Nephron progenitor cell (in vitro differentiated cells): Measurements from ENCODE around the gene PHRF1.

ENCODE experiments used
- DNase-seq: peaks from one replicate; pipeline ENCODE4 v3.0.0; 2021
- H3K27ac Mint-ChIP-seq: 2 replicates; pipeline ENCODE4 v1.8.0; 2021; ENCODE audit warnings: mild to moderate bottlenecking, moderate library complexity, mixed read lengths
- H3K27me3 Mint-ChIP-seq: 2 replicates; pipeline ENCODE4 v1.8.0; 2021; ENCODE audit warnings: mild to moderate bottlenecking, low read depth, mixed read lengths; ENCODE audit not compliant: poor library complexity
- H3K36me3 Mint-ChIP-seq: 2 replicates; pipeline ENCODE4 v1.8.0; 2021; ENCODE audit warnings: low read depth, mixed read lengths
- H3K4me1 Mint-ChIP-seq: 2 replicates; pipeline ENCODE4 v1.8.0; 2021; ENCODE audit warnings: mixed read lengths
- H3K4me3 Mint-ChIP-seq: 2 replicates; pipeline ENCODE4 v1.8.0; 2021; ENCODE audit warnings: mild to moderate bottlenecking, moderate library complexity, mixed read lengths
- H3K9me3 Mint-ChIP-seq: 2 replicates; pipeline ENCODE4 v1.8.0; 2021; ENCODE audit warnings: mild to moderate bottlenecking, moderate library complexity, mixed read lengths
- CTCF ChIP-seq: fragments of 200-600 bp; sonication (generic); IDR thresholded peaks from 2 replicates; pipeline ENCODE4 v1.5.0; 2021; ENCODE audit warnings: antibody characterized with exemption

Gene PHRF1

DNA sequence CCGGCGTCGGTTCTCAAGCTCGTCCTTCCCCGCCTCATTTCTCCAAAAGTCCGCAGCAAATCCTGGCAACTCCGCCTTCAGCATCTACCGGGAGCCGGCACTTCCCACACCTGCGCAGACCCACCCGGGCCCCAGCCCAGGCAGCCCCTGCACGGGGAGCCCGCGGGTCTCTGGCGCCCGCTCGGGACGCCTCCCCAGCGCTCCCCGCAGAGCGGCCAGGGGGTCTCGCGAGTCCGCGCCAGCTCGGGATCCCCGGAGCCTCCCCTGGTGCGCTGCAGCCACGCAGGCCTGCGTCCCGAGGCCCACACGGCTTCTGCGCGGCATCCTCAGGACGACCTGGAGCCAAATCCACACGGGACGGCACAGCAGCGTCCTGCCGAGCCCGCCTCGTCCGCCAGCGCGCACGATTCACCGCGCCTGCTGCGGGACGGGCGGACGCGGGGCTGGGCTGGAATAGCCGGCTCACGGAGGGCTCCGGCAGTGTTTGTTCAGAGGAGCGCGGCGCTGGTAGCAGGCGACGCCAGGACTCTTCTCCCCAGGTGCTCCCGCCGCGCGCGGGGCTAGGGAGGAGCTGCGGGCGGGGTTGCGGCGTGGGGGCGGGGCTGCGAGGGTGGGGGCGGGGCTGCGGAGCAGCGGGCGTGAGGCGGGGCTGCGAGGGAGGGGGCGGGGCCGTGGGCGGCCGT, 816 bp upstream of the PHRF1 start:
- peaks cover 64% of the 10 kb centered on the region for H3K4me1 Mint-ChIP-seq
- no peak overlapping the region for H3K27ac Mint-ChIP-seq
- no peaks in the 10 kb centered on the region for H3K36me3 Mint-ChIP-seq
- H3K27me3 Mint-ChIP-seq: peaks cover 4% of the 10 kb centered on the region
- no peaks in the 10 kb centered on the region for H3K9me3 Mint-ChIP-seq
- DNase-seq: peak; percentile 44
- TF ChIP-seq CTCF: no peak
- H3K4me3 Mint-ChIP-seq: peak overlapping the region; percentile 90

DNA sequence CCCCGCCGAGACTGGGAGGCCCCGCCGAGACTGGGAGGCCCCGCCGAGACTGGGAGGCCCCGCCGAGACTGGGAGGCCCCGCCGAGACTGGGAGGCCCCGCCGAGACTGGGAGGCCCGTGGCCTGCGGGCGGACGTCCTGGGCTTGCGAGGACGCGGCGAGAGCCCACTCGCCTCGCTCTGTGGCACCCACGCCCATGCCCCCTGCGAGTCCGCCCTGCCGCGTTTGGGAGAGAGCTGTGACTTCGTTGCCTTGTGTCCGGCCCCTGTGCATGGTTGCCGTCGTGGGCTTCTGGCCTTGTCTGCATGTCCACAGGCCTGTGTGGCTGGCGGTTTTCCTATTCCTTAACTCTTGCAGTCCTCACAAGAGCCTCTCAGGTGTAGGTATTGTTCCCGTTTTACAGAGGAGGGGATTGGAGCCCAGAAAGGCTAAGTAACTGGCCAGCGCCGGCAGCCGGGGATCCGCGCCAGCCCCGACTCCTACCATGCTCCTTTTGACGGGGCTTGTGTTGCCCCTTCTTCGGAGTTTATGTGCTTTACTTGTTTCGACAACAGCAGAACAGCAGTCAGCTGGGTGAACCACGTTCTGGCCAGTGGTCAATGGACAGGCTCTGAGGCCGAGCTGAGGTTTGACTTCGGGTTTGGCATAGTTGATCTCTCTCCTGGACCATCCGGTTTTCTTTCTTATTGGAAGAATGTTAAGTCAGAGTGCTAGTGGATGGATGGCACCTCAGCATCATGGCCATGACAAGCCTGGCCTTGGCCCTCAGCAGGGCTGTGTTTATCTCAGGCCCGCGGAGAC, 741 bp downstream of the PHRF1 start:
- Mint-ChIP-seq H3K4me3 (peak overlapping the region; percentile 90), H3K27ac (peak overlapping the region; percentile 88), H3K4me1 (peaks cover 60% of the 10 kb centered on the region), H3K27me3 (peaks cover 4% of the 10 kb centered on the region), H3K36me3 (peaks cover 9% of the 10 kb centered on the region), H3K9me3 (no peaks in the 10 kb centered on the region)
- DNase-seq: no peak
- TF ChIP-seq CTCF: no peak

- H3K9me3 Mint-ChIP-seq: no peaks in the 10 kb centered on the region
- DNase-seq: no peak
- H3K4me1 Mint-ChIP-seq: peaks cover 60% of the 10 kb centered on the region
- H3K36me3 Mint-ChIP-seq: peaks cover 11% of the 10 kb centered on the region
- no peak for TF ChIP-seq CTCF
- peak overlapping the region; percentile 90 for H3K4me3 Mint-ChIP-seq
- H3K27me3 Mint-ChIP-seq: peaks cover 4% of the 10 kb centered on the region
- peak overlapping the region; percentile 88 for H3K27ac Mint-ChIP-seq
These were observed 1.3 kb downstream of the PHRF1 start for GRCh38 chr11:577611-577894.

GRCh38 chr11:578276-579035, 2.2 kb downstream of the PHRF1 start:
- Mint-ChIP-seq H3K4me1 (peaks cover 55% of the 10 kb centered on the region), H3K9me3 (no peaks in the 10 kb centered on the region), H3K4me3 (peak overlapping the region; percentile 90), H3K27ac (peak overlapping the region; percentile 32), H3K27me3 (peaks cover 4% of the 10 kb centered on the region), H3K36me3 (peaks cover 11% of the 10 kb centered on the region)
- TF ChIP-seq CTCF: no peak
- DNase-seq: no peak

DNA sequence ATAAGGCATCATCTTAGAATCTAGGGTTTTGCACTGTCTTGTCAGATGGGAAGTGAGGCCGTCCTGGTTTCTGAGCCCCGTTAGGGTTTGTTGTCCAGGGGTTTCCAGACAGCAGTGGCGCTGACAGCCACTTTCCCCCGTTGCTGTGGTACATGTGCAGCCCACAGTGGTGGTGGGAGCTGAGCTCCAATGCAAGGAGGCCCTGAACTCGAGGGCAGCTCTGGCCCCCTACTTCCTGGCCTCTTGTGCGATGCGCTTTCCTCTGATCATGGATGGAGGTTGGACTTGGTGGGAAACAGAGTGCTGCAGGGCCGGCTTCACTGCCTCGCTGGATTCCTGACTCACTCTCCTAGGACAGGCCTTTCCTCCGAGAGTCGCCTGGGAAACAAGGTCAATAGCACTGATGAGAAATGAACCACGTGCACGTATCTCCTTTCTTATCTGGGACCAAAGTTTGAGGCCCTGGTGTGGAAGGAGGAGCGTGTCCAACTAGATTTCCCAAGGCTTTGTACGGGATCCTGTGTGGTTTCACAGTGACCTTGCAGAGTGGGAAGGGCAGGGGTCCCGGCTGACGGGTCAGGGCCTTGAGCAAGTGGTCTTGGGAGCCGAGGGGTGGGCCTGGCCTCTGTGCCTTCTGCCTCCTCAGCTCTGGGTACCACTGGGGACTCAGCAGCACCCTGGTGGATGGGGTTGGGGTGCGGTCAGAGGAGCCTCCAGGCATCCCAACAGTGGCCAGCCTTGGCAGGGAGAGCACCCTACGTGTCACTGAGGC, 3.7 kb downstream of the PHRF1 start:
- Mint-ChIP-seq H3K4me1 (peaks cover 39% of the 10 kb centered on the region), H3K27me3 (peaks cover 2% of the 10 kb centered on the region), H3K27ac (peak overlapping the region; percentile 87), H3K4me3 (peak overlapping the region; percentile 53), H3K9me3 (no peaks in the 10 kb centered on the region), H3K36me3 (peaks cover 11% of the 10 kb centered on the region)
- no peak for TF ChIP-seq CTCF
- DNase-seq: no peak
